ENCODE data around the gene MEX3B. TPM values are rescaled to one million over a fixed set of nuclear protein-coding genes. Genes with fewer than 3 reads are reported as not detected.
A peak's percentile ranks its signal among the peaks of the same experiment; 100 is the strongest.

The MEX3B gene
- total and polyA plus RNA-seq, 9 of the 15 experiments (the other 6 are each of a cell fraction or from before 2014, with no cell fraction given), result 0.94 to 12.8 (median 3.6) TPM

DNA sequence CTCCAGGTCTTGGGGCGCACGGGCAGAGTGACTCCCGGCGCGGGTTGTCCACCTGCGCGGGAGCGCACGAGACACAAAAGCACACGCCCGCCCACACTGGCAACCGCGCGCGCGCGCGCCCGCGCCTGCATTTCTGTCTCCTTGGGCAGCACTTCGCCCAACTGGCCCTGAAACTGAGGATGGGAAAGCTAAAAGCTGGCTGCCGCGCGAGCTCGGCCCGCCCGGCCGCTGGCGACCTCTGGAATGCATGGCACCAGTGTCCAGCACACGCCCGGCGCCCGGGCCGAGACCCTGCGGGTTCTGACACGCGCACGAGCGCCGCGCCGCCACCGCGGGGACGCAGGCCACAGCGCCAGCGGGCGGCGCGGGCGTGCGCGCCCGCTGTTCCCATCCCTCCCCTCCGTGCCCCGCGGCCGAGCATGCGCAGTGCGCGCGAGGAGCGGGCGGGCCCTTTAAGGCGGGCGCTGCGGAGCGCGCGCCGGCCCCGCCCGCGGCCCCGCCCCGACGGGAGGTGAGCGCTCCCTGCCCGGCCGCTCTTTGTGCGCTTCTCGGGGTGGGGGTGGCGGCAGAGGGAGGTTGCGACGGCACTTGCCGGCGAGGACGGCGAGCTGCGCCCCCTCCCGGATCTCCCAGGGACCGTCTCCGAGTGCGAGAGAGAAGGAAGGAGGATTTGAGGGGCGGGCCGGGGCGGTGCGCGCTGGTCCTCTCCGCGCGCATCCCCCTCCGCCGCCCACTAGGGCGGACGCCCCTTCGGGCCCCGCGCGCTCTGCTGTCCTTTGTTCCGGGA, 1.0 kb upstream of the MEX3B start:
- H2AFZ ChIP-seq (ENCODE audit: low read depth, low read length), result peak overlapping the region; percentile 94
- 1% methylated on average over 54 of the region's 111 CpGs for WGBS (ENCODE audit: insufficient coverage, low coverage, missing lambda C conversion rate)
- in situ Hi-C loops (cut with MboI) (no loop called here), intact Hi-C loops (cut with micrococcal nuclease) (loop anchor here (1.0 to 5.0 kb wide), 3 partner anchors 105 to 567 kb away; no protein-coding TSS in a partner anchor)
- ChIA-PET CTCF (ENCODE audit: low intra/inter-chr PET ratio) (interaction anchor here (0.6 to 1.4 kb wide), 3 partner anchors 11 to 566 kb away, joined by 3 to 7 read pairs (median 5); no protein-coding TSS in a partner anchor), POLR2A (interaction anchor here (0.6 kb wide), 3 partner anchors 17 to 144 kb away, joined by 3 to 5 read pairs (median 3); no protein-coding TSS in a partner anchor)
- H3K4me1 ChIP-seq (replicated peaks in 1 of 2; ENCODE audit: control insufficient read depth in 2 of 2, insufficient read depth in 2 of 2, low read length in 2 of 2), result peaks cover 2 to 44% of the 10 kb centered on the region in 2 experiments; a peak in 4 of 5 replicates
- no TSS peak for BruUV-seq (replicated peaks)
- peak; percentile 85 for ATAC-seq
- H3K27me3 ChIP-seq (ENCODE audit: control insufficient read depth in 2 of 2, insufficient read depth in 2 of 2, low read length in 2 of 2), result no peaks in the 10 kb centered on the region
- H3K9me3 ChIP-seq (replicated peaks; ENCODE audit: control insufficient read depth, insufficient read depth, low read depth, low read length), result 0 out of 2 replicates have a peak, but pooled peaks cover 5% of the 10 kb centered on the region
- peak; percentile 94 to 98 (median 97) for DNase-seq (ENCODE audit: extremely low read depth in 1 of 4, low spot score in 3 of 4)
- peaks cover 19% of the 10 kb centered on the region; the same call in 2 of the 3 replicates for H3K36me3 ChIP-seq (ENCODE audit: control insufficient read depth, insufficient read depth, low read length)
- H3K9me1 ChIP-seq (ENCODE audit: control insufficient read depth, insufficient read depth, low read length), result no peaks in the 10 kb centered on the region
- H4K20me1 ChIP-seq (replicated peaks; ENCODE audit: control insufficient read depth, insufficient read depth, low read length), result no peaks in the 10 kb centered on the region
- peaks cover 33% of the 10 kb centered on the region for H3K79me2 ChIP-seq (ENCODE audit: control insufficient read depth, insufficient read depth, low read length)
- peak overlapping the region; percentile 87 for H3K4me2 ChIP-seq (ENCODE audit: insufficient read depth, low read length)
- peak overlapping the region; percentile 92 to 98 for H3K9ac ChIP-seq (ENCODE audit: insufficient read depth in 1 of 2, low read depth in 2 of 2, low read length in 2 of 2)
- peak overlapping the region; percentile 96 for H3K27ac ChIP-seq (ENCODE audit: extremely low read depth, low read depth, low read length)
- peak; percentile 83 for FAIRE-seq
- peak overlapping the region; percentile 86 for H3K4me3 ChIP-seq
- TF ChIP-seq ZNF197 (CRISPR knock-in tag; IDR thresholded peaks at IDR 0.05; ENCODE audit: low read depth) (peak; percentile 91), RAD51 (IDR thresholded peaks at IDR 0.05; ENCODE audit: borderline replicate concordance, low read depth) (0 out of 2 replicates have a peak, but pooled peaks have one; percentile 4), SAP30 (IDR thresholded peaks at IDR 0.05; ENCODE audit: borderline replicate concordance, insufficient read depth, low read depth, low read length, poor library complexity, severe bottlenecking) (no peak), MYC (IDR thresholded peaks at IDR 0.05; ENCODE audit: low read depth, low read length) (peak; percentile 57; the same call in 1 of the 2 replicates), MYC (CRISPR knock-in tag; IDR thresholded peaks at IDR 0.05; ENCODE audit: borderline replicate concordance, low read depth) (peak; percentile 30; the same call in 1 of the 2 replicates), CBFA2T2 (conservative IDR thresholded peaks at IDR 0.05) (no peak), MED1 (CRISPR knock-in tag; IDR thresholded peaks at IDR 0.05; ENCODE audit: borderline replicate concordance) (no peak), TGIF2 (CRISPR knock-in tag; IDR thresholded peaks at IDR 0.05) (no peak), CSDE1 (IDR thresholded peaks at IDR 0.05) (no peak), POLR3A (IDR thresholded peaks at IDR 0.05; ENCODE audit: borderline replicate concordance, extremely low read depth, insufficient read depth, insufficient read length) (no peak), CHD4 (IDR thresholded peaks at IDR 0.05; ENCODE audit: insufficient read depth, insufficient replicate concordance, low read depth, low read length, poor library complexity, severe bottlenecking) (no peak), KLF16 (IDR thresholded peaks at IDR 0.05) (0 out of 2 replicates have a peak, but pooled peaks have one; percentile 40), PRMT5 (CRISPR knock-in tag; IDR thresholded peaks at IDR 0.05) (no peak), CREB1 (IDR thresholded peaks at IDR 0.05) (peak; percentile 38; the same call in 1 of the 2 replicates), CREB1 (CRISPR knock-in tag; IDR thresholded peaks at IDR 0.05) (peak; percentile 38; the same call in 1 of the 2 replicates), HNRNPLL (IDR thresholded peaks at IDR 0.05; ENCODE audit: low read depth, low read length, poor library complexity, severe bottlenecking) (no peak), U2AF1 (optimal IDR thresholded peaks at IDR 0.05; ENCODE audit: low read depth, low read length) (peak; percentile 49), ARHGAP35 (IDR thresholded peaks at IDR 0.05; ENCODE audit: partially characterized antibody) (no peak), PHF20 (IDR thresholded peaks at IDR 0.05; ENCODE audit: partially characterized antibody) (peak; percentile 29), SETDB1 (IDR thresholded peaks at IDR 0.05; ENCODE audit: low read length) (no peak), MEF2A (IDR thresholded peaks at IDR 0.05; ENCODE audit: control insufficient read depth, low read depth, low read length) (no peak)
- TF ChIP-seq, protein P1, sequence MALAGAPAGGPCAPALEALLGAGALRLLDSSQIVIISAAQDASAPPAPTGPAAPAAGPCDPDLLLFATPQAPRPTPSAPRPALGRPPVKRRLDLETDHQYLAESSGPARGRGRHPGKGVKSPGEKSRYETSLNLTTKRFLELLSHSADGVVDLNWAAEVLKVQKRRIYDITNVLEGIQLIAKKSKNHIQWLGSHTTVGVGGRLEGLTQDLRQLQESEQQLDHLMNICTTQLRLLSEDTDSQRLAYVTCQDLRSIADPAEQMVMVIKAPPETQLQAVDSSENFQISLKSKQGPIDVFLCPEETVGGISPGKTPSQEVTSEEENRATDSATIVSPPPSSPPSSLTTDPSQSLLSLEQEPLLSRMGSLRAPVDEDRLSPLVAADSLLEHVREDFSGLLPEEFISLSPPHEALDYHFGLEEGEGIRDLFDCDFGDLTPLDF (CRISPR knock-in tag; IDR thresholded peaks at IDR 0.05), result peak; percentile 26; the same call in 1 of the 2 replicates
